ENCODE results near the gene CDK5RAP3.
A peak's percentile ranks its signal among the peaks of the same experiment; 100 is the strongest.

Gene CDK5RAP3, protein sequence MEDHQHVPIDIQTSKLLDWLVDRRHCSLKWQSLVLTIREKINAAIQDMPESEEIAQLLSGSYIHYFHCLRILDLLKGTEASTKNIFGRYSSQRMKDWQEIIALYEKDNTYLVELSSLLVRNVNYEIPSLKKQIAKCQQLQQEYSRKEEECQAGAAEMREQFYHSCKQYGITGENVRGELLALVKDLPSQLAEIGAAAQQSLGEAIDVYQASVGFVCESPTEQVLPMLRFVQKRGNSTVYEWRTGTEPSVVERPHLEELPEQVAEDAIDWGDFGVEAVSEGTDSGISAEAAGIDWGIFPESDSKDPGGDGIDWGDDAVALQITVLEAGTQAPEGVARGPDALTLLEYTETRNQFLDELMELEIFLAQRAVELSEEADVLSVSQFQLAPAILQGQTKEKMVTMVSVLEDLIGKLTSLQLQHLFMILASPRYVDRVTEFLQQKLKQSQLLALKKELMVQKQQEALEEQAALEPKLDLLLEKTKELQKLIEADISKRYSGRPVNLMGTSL

GRCh38 chr17:47970725-47971499 lies at the start of gene CDK5RAP3:
Gene CDK5RAP3, plus strand, starts transcription at chr17:47971113. Its CDS starts 34 bp downstream, at chr17:47971147.
- peak within 1 kb of the TSS; percentile 76 for H3K27ac ChIP-seq
- TF ChIP-seq, protein P1, sequence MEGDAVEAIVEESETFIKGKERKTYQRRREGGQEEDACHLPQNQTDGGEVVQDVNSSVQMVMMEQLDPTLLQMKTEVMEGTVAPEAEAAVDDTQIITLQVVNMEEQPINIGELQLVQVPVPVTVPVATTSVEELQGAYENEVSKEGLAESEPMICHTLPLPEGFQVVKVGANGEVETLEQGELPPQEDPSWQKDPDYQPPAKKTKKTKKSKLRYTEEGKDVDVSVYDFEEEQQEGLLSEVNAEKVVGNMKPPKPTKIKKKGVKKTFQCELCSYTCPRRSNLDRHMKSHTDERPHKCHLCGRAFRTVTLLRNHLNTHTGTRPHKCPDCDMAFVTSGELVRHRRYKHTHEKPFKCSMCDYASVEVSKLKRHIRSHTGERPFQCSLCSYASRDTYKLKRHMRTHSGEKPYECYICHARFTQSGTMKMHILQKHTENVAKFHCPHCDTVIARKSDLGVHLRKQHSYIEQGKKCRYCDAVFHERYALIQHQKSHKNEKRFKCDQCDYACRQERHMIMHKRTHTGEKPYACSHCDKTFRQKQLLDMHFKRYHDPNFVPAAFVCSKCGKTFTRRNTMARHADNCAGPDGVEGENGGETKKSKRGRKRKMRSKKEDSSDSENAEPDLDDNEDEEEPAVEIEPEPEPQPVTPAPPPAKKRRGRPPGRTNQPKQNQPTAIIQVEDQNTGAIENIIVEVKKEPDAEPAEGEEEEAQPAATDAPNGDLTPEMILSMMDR (conservative IDR thresholded peaks at IDR 0.05), result peak; percentile 99

- no peak overlapping the region for H3K27ac ChIP-seq
- TF ChIP-seq, protein P1 (conservative IDR thresholded peaks at IDR 0.05), result no peak
These were observed 45.9 kb upstream of the CDK5RAP3 start for GRCh38 chr17:47924785-47925677.

- TF ChIP-seq, protein P1 (conservative IDR thresholded peaks at IDR 0.05), result no peak
- H3K27ac ChIP-seq, result no peak overlapping the region
These were observed 45.3 kb upstream of the CDK5RAP3 start for GRCh38 chr17:47925678-47925988.

GRCh38 chr17:47927821-47928400 lies 43.0 kb upstream of the CDK5RAP3 start:
- no peak overlapping the region for H3K27ac ChIP-seq
- TF ChIP-seq, protein P1 (conservative IDR thresholded peaks at IDR 0.05), result no peak

- no peak overlapping the region for H3K27ac ChIP-seq
- TF ChIP-seq, protein P1 (conservative IDR thresholded peaks at IDR 0.05), result no peak
These were observed 42.5 kb upstream of the CDK5RAP3 start for GRCh38 chr17:47928415-47928814.

- no peak overlapping the region for H3K27ac ChIP-seq
- TF ChIP-seq, protein P1 (conservative IDR thresholded peaks at IDR 0.05), result no peak
These were observed 41.5 kb upstream of the CDK5RAP3 start for GRCh38 chr17:47929218-47930000.
